Thyroid gland (tissue), 4 donors: ENCODE measurements around the gene ASL.

ENCODE experiments used
- POLR2A ChIP-seq, 2 donors: fragments of 450-650 bp; IDR thresholded peaks; one replicate each; pipeline ENCODE4 v1.6.1; 2017; ENCODE audit warnings: antibody characterized with exemption in 2 of 2, mild to moderate bottlenecking in 2 of 2, moderate library complexity in 1 of 2
- TF ChIP-seq, protein P1 (sequence below), 6 experiments: fragments of 200-600 bp in 3 of 6; fragments of 450-650 bp in 3 of 6; sonication (generic) in 3 of 6; IDR thresholded peaks; one replicate each; pipeline ENCODE4 v1.5.1; 2016 to 2019; ENCODE audit warnings: antibody characterized with exemption in 6 of 6, mild to moderate bottlenecking in 2 of 6, inconsistent platforms in 1 of 6, moderate library complexity in 1 of 6

DNA sequence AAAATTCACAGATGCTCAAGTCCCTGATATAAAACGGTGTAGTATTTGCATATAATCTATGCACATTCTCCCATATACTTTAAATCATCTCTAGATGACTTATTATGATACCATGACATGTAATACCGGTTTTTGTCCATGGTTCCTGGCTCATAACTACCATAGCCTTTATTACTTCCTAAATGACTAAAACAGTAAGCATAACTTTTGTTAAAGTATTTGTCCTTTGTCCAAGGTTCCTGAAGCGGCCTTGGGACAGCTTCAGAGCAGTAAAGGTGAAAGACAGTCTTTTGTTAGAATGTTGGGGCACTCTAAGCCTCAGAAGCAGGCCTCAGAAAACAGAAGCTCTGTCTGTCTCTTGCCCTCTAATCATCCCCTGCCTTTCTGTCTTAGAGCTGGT is 43.0 kb downstream of the ASL start:
- TF ChIP-seq, protein P1, sequence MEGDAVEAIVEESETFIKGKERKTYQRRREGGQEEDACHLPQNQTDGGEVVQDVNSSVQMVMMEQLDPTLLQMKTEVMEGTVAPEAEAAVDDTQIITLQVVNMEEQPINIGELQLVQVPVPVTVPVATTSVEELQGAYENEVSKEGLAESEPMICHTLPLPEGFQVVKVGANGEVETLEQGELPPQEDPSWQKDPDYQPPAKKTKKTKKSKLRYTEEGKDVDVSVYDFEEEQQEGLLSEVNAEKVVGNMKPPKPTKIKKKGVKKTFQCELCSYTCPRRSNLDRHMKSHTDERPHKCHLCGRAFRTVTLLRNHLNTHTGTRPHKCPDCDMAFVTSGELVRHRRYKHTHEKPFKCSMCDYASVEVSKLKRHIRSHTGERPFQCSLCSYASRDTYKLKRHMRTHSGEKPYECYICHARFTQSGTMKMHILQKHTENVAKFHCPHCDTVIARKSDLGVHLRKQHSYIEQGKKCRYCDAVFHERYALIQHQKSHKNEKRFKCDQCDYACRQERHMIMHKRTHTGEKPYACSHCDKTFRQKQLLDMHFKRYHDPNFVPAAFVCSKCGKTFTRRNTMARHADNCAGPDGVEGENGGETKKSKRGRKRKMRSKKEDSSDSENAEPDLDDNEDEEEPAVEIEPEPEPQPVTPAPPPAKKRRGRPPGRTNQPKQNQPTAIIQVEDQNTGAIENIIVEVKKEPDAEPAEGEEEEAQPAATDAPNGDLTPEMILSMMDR (IDR thresholded peaks at IDR 0.05) = no peak
- TF ChIP-seq POLR2A (IDR thresholded peaks at IDR 0.05) = no peak
